Measurements from ENCODE around the gene WDR27.

WDR27 gene

GRCh38 chr6:169590376-169590939 is 111.4 kb downstream of the WDR27 start:
- Mint-ChIP-seq H3K4me3 (no peak overlapping the region), H3K27ac (peak overlapping the region; percentile 67), H3K36me3 (peaks cover 8% of the 10 kb centered on the region), H3K9me3 (peaks cover 7% of the 10 kb centered on the region), H3K4me1 (peaks cover 31% of the 10 kb centered on the region), H3K27me3 (no peaks in the 10 kb centered on the region)
- ATAC-seq: no peak

- Mint-ChIP-seq H3K4me1 (peaks cover 33% of the 10 kb centered on the region), H3K36me3 (peaks cover 8% of the 10 kb centered on the region), H3K27me3 (no peaks in the 10 kb centered on the region), H3K27ac (peak overlapping the region; percentile 67), H3K4me3 (peak overlapping the region; percentile 25), H3K9me3 (peaks cover 8% of the 10 kb centered on the region)
- ATAC-seq: peak; percentile 86
These were observed 112.1 kb downstream of the WDR27 start for GRCh38 chr6:169589699-169590257.

DNA sequence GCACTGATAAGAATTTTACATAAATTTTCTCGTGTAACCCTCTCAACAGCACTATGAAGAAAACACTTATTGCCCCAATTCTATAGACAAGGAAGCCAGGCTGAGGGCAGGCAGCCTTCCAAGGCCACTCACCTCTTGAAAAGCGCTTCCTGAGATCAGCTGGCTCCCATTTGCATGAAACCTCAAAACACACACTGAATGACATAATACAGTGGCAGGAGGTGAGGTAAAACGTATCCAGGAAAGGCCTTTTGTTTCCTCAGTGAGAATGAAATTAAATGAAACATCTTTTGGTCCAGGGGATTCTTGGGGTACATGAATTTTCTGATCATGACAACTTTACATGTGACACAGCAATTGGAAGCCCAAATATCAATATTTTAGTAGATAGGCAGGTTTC is 112.5 kb downstream of the WDR27 start:
- Mint-ChIP-seq H3K4me3 (no peak overlapping the region), H3K27ac (peak overlapping the region; percentile 67), H3K4me1 (peaks cover 37% of the 10 kb centered on the region), H3K9me3 (peaks cover 8% of the 10 kb centered on the region), H3K36me3 (peaks cover 8% of the 10 kb centered on the region), H3K27me3 (no peaks in the 10 kb centered on the region)
- peak; percentile 37 for ATAC-seq

DNA sequence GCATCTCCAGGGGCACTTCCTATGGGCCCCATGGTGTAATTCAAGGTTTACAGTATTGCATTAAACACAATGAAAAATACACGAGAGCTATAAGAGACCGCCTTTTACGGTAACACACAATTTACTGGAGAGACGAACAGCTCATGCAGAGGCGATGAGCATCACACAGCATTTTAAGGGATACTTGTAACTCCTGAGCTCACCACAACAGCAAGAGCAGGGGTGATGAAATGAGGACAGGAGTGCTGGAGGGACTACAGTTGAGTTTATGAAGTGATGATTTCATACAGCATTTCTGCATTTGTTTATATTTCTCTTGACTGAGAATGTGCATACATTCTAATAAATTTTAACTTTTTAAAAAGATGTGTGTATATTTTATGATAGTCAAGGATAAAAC is 113.9 kb downstream of the WDR27 start:
- H3K27me3 Mint-ChIP-seq: no peaks in the 10 kb centered on the region
- peaks cover 8% of the 10 kb centered on the region for H3K9me3 Mint-ChIP-seq
- H3K27ac Mint-ChIP-seq: no peak overlapping the region
- no peak for ATAC-seq
- peaks cover 8% of the 10 kb centered on the region for H3K36me3 Mint-ChIP-seq
- H3K4me3 Mint-ChIP-seq: no peak overlapping the region
- peaks cover 49% of the 10 kb centered on the region for H3K4me1 Mint-ChIP-seq

- Mint-ChIP-seq H3K4me1 (peaks cover 20% of the 10 kb centered on the region), H3K27ac (peak overlapping the region; percentile 14), H3K27me3 (no peaks in the 10 kb centered on the region), H3K9me3 (peaks cover 8% of the 10 kb centered on the region), H3K4me3 (no peak overlapping the region), H3K36me3 (peaks cover 33% of the 10 kb centered on the region)
- peak; percentile 76 for ATAC-seq
These were observed 117.8 kb downstream of the WDR27 start for GRCh38 chr6:169583886-169584541.

DNA sequence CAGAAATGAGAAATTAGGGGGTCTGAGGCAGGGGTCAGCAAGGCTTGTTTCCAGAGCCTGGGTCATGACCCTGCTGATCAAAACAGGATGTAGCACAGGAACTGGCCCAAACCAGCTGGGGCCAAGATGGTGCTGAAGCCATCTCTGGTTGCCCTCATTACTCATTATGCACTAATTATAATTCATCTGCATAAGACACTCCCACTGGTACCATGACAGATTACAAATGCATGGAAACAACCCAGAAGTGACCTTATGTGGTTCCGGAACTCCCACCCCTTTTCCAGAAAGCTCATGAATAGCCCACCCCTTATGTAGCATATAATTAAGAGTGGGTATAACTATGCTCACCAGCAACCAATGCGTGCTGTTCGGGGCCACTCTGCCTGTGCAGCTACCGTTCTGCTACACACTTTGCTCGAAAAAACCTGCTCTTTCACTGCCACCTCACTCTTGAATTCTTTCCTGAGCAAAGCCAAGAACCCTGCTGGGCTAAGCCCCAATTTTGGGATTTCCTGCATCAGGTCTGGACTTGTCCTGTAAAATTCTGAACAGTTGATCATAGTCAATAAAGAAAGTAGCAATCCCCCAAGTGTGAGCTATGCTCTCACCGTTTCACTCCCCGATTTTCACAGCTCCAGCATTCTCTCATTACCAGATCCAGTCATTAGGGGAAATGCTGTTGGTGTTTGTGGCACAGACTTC is 122.3 kb downstream of the WDR27 start:
- no peak overlapping the region for H3K27ac Mint-ChIP-seq
- peaks cover 15% of the 10 kb centered on the region for H3K4me1 Mint-ChIP-seq
- no peaks in the 10 kb centered on the region for H3K27me3 Mint-ChIP-seq
- no peak for ATAC-seq
- peaks cover 45% of the 10 kb centered on the region for H3K36me3 Mint-ChIP-seq
- H3K4me3 Mint-ChIP-seq: no peak overlapping the region
- H3K9me3 Mint-ChIP-seq: no peaks in the 10 kb centered on the region

GRCh38 chr6:169577974-169578373 is 123.9 kb downstream of the WDR27 start:
- Mint-ChIP-seq H3K27me3 (no peaks in the 10 kb centered on the region), H3K27ac (no peak overlapping the region), H3K4me3 (no peak overlapping the region), H3K4me1 (no peaks in the 10 kb centered on the region), H3K36me3 (peaks cover 45% of the 10 kb centered on the region), H3K9me3 (no peaks in the 10 kb centered on the region)
- no peak for ATAC-seq

- Mint-ChIP-seq H3K27ac (no peak overlapping the region), H3K36me3 (peaks cover 39% of the 10 kb centered on the region), H3K27me3 (no peaks in the 10 kb centered on the region), H3K4me1 (no peaks in the 10 kb centered on the region), H3K4me3 (no peak overlapping the region), H3K9me3 (no peaks in the 10 kb centered on the region)
- ATAC-seq: no peak
These were observed 124.6 kb downstream of the WDR27 start for GRCh38 chr6:169577236-169577635.

- Mint-ChIP-seq H3K9me3 (no peaks in the 10 kb centered on the region), H3K36me3 (peaks cover 30% of the 10 kb centered on the region), H3K27me3 (no peaks in the 10 kb centered on the region), H3K27ac (no peak overlapping the region), H3K4me3 (no peak overlapping the region), H3K4me1 (no peaks in the 10 kb centered on the region)
- ATAC-seq: no peak
These were observed 126.0 kb downstream of the WDR27 start for GRCh38 chr6:169575821-169576220.

- no peak overlapping the region for H3K27ac Mint-ChIP-seq
- H3K9me3 Mint-ChIP-seq: no peaks in the 10 kb centered on the region
- no peaks in the 10 kb centered on the region for H3K27me3 Mint-ChIP-seq
- H3K36me3 Mint-ChIP-seq: peaks cover 33% of the 10 kb centered on the region
- no peak for ATAC-seq
- H3K4me1 Mint-ChIP-seq: no peaks in the 10 kb centered on the region
- H3K4me3 Mint-ChIP-seq: no peak overlapping the region
These were observed 126.5 kb downstream of the WDR27 start for GRCh38 chr6:169575365-169575764.

DNA sequence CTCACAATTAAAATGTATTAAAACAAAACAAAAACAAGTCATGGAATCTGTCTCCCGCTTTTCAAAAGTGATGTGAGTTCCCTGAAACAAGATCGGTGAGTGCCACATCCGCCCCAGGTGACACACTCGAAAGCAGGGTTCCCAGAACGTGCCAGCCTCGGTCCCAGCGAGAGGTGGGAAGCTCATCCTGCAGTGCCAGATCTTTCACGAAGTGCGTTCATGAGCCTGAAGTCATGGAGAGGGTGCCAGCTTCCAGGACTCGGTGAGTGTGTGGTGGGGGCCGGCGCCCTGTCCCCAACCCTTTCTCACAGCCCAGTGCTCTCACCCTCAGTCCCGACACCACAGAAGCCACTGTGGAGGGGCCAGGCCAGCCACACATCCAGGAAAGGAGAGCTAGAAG is 127.4 kb downstream of the WDR27 start:
- Mint-ChIP-seq H3K27me3 (no peaks in the 10 kb centered on the region), H3K27ac (no peak overlapping the region), H3K9me3 (no peaks in the 10 kb centered on the region), H3K36me3 (peaks cover 31% of the 10 kb centered on the region), H3K4me3 (no peak overlapping the region), H3K4me1 (no peaks in the 10 kb centered on the region)
- no peak for ATAC-seq

DNA sequence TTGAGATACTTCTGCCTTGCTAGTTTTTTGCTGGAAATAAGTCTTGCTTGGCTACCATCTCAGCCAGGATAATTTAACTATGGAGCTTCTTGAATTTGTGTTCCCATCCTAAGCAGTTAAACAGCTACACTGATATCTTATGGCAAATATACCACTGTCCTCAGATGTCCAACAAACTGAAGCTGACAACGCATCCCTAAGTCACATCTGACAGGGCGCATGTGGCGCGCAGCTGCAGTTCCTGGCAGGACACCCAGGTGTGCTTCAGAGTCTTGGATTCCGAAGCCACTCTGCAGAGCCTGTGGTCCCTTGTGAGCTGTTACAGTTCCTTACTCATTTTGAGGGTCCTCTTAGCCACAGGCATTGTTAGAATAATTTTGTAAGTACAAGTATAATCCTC is 127.9 kb downstream of the WDR27 start:
- Mint-ChIP-seq H3K9me3 (no peaks in the 10 kb centered on the region), H3K36me3 (peaks cover 29% of the 10 kb centered on the region), H3K27ac (no peak overlapping the region), H3K4me1 (no peaks in the 10 kb centered on the region), H3K27me3 (no peaks in the 10 kb centered on the region), H3K4me3 (no peak overlapping the region)
- no peak for ATAC-seq

DNA sequence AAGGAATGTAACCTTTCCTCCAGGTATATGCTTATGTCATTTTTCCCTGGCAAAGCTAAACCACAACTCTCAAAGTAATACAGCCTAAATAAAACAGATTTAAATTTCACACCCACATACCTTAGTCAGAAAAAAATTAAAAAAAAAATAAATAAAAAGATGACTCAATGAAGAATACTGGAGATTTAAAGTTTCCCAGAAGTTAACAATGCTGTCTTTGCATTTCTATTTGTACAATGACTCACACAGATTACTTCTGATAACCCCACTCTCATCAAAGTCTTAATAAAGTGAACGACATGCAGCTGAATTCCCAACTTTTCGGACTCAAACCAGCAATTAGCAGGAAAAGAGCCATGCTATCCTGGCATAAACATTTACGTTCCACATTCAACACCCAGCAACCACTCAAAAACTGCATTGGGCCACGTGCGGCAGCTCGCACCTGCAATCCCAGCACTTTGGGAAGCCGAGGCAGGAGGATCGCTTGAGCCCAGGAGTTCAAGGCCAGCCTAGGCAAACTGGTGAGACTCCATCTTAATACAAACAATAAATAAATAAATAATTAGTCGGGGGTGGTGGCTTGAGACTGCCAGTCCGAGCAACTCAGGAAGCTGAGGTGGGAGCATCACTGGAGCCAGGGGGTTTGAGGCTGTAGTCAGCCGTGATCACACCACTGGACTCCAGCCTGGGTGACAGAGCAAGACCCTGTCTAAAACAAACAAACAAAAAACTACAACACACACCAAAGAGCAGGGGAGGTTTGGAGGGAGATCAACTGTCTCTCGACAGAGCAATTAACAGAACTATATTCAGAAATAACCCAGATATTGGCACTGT is 130.5 kb downstream of the WDR27 start:
- Mint-ChIP-seq H3K9me3 (no peaks in the 10 kb centered on the region), H3K4me3 (no peak overlapping the region), H3K4me1 (no peaks in the 10 kb centered on the region), H3K27ac (no peak overlapping the region), H3K36me3 (peaks cover 22% of the 10 kb centered on the region), H3K27me3 (no peaks in the 10 kb centered on the region)
- ATAC-seq: no peak

GRCh38 chr6:169568314-169569087 is 133.3 kb downstream of the WDR27 start:
- Mint-ChIP-seq H3K27me3 (no peaks in the 10 kb centered on the region), H3K4me3 (no peak overlapping the region), H3K9me3 (no peaks in the 10 kb centered on the region), H3K27ac (no peak overlapping the region), H3K4me1 (no peaks in the 10 kb centered on the region), H3K36me3 (peaks cover 36% of the 10 kb centered on the region)
- no peak for ATAC-seq
